AG09309 (cell line): ENCODE data around the gene RAB11FIP2.

ENCODE experiments used
- DNase-seq: peaks from one replicate; pipeline ENCODE4 v3.0.0-alpha.2; 2010; ENCODE audit warnings: low read depth
- H3K4me3 ChIP-seq: 2 replicates; pipeline ENCODE4 v1.5.1; 2011; ENCODE audit warnings: mild to moderate bottlenecking, low read depth, low read length, moderate library complexity; ENCODE audit not compliant: control insufficient read depth
- TF ChIP-seq, protein P1 (sequence below): IDR thresholded peaks from 2 replicates; pipeline ENCODE4 v1.5.1; 2011; ENCODE audit warnings: mild to moderate bottlenecking, low read depth, low read length, inconsistent platforms; ENCODE audit not compliant: insufficient read depth, control insufficient read depth; ENCODE audit errors: missing control alignments

The RAB11FIP2 gene

DNA sequence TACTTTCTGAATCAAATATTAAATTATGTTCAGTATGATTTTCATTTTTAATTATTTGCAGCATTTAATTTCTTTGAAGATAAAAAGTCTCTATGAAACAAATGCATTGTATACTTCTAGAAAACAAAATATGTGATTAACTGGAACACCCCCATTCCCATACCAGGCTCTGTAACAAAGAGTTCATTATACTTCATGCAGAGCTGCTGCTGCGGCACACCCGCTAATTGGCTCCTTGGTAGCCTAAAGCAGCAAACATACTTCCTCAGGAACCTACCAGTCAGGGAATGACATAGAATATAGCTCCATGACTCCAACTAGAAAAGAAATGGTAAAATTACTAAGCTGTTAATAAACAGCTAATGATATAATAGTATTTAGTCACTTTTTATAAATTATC is 19.3 kb downstream of the RAB11FIP2 start:
- TF ChIP-seq, protein P1, sequence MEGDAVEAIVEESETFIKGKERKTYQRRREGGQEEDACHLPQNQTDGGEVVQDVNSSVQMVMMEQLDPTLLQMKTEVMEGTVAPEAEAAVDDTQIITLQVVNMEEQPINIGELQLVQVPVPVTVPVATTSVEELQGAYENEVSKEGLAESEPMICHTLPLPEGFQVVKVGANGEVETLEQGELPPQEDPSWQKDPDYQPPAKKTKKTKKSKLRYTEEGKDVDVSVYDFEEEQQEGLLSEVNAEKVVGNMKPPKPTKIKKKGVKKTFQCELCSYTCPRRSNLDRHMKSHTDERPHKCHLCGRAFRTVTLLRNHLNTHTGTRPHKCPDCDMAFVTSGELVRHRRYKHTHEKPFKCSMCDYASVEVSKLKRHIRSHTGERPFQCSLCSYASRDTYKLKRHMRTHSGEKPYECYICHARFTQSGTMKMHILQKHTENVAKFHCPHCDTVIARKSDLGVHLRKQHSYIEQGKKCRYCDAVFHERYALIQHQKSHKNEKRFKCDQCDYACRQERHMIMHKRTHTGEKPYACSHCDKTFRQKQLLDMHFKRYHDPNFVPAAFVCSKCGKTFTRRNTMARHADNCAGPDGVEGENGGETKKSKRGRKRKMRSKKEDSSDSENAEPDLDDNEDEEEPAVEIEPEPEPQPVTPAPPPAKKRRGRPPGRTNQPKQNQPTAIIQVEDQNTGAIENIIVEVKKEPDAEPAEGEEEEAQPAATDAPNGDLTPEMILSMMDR = no peak
- DNase-seq = no peak
- H3K4me3 ChIP-seq = no peak overlapping the region

DNA sequence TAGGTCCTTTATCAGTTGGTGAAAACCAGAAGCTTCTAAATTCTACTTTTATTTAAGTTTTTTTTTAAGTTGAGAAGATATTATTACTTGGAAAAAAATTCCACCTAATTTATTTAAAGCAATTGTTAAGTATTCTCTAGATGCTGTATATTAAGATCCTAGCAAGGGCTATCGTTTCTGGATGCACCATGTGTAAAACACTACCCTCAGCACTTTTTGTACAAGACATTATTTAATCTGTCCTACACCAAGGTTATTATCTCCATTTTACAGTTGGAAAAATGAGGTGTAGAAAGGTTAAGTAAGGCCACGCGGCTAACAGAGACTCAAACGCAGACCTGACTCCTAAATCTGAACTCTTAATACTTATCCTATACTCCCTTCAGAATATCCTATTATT is 19.8 kb downstream of the RAB11FIP2 start:
- DNase-seq = no peak
- H3K4me3 ChIP-seq = no peak overlapping the region
- TF ChIP-seq, protein P1 = no peak

DNA sequence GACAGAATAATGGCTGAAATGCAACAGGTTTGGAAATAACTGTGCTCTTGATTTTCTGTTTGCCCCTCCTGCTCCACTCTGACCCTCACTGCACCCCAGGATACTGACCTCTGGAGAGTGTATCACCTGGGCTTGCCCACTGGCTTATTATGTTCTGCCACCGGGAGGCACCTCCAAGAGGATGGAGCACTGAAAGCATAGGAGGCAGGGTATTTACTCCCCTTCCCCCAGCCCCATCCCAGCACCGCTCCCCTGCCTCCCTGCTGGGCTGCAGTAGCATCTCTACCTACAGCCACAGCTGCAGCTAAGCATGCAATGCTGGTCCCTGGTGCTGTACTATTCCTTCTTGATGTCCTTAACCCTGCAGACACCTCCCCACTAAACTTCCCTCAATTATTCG is 26.4 kb downstream of the RAB11FIP2 start:
- H3K4me3 ChIP-seq = no peak overlapping the region
- TF ChIP-seq, protein P1 = no peak
- DNase-seq = no peak

DNA sequence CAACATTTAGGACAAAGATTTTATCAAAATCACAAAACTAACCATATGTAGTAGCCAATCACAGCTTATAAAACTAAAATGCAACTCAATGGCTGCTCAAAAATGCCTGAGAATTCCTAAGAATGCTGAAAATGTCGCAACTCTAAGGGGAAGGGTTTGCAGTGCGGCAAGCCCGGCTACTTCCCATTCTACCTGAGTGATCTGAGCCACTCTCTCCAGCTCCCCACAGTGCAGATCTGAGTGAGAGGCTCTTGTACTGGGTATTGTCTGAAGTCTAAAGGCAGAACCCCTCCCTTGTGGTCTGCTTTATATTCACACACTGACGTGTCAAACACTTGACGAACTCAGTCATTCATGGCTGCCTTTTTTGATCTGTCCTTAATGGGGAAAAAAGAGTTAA is 28.9 kb downstream of the RAB11FIP2 start:
- H3K4me3 ChIP-seq = no peak overlapping the region
- DNase-seq = no peak

DNA sequence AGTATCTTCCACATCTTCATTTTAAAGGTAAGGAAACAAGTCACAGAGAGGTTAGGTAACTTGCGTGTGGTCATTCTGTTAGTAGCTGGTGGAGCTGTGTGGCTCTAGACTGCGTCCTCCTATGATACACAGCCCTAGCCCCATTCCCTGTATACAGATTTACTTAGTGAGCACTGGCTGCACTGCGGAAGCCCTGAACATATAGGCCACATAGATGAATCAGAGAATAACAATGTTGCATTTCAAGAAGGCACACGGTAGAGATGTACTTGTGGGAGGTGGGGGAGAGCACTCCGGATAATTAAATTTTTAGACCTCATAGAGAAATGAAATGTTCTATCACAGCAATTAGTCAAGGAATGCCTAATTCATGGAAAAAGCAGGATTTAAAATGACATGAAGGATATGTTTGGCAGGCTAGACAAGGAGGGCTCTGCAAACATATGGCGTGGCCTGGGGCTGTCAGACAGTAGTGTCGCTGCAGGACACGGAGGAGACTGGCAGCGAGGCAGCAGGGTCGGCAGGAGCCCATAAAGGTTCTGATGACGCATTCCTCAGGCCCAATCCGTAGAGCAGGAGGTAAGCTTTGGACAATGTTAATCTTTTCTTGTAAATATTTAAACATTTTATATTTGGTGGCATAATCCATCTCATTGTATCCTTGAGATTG is 29.5 kb downstream of the RAB11FIP2 start:
- TF ChIP-seq, protein P1 = no peak
- H3K4me3 ChIP-seq = no peak overlapping the region
- DNase-seq = no peak

More for the DNA sequence above, 28.9 kb downstream of the RAB11FIP2 start:
- TF ChIP-seq, protein P1 = no peak

DNA sequence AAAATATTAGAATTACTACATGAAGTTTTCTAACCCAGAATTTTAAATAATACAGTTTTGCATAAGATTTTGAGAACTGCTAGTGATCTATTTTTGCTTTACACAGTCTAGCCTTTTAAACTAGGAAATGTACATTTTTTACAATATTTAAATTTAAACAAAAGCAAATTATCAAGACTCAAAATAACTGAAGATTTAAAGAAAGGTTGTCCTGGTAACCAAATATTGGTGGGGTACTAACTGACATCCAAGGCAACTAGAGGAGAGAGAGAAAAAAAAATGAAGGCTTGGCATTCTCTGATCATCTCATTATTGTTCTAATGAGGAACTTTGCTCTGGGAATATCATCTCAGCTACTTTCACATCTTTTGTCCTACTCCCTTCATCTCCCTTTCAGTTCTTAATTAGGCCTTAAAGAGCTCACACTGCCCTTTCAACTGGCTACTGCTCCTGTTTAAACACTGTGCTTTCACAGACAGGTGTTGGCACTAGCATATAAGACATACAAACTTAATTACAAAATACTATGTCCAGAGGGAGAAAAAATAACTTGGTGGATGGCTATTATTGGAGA is 33.7 kb downstream of the RAB11FIP2 start:
- TF ChIP-seq, protein P1 = no peak
- H3K4me3 ChIP-seq = no peak overlapping the region
- DNase-seq = no peak
